Osteoblast (primary cell): ENCODE results near the gene AGO3. TPM values are rescaled to one million over a fixed set of nuclear protein-coding genes. Genes with fewer than 3 reads are reported as not detected.
A peak's percentile ranks its signal among the peaks of the same experiment; 100 is the strongest.

Experiments
- DNase-seq: peaks from one replicate; pipeline ENCODE4 v3.0.0; 2011; ENCODE audit warnings: low spot score, mixed read lengths; ENCODE audit not compliant: insufficient read length; ENCODE audit errors: missing footprints
- H2AFZ ChIP-seq: 2 replicates; pipeline ENCODE4 v1.6.0; 2011; ENCODE audit warnings: mild to moderate bottlenecking, low read length
- H3K27ac ChIP-seq: 2 replicates; pipeline ENCODE4 v1.5.1; 2011; ENCODE audit warnings: mild to moderate bottlenecking, low read depth, low read length, moderate library complexity
- H3K27me3 ChIP-seq: 2 replicates; pipeline ENCODE4 v1.6.0; 2012; ENCODE audit warnings: mild to moderate bottlenecking, control low read depth, inconsistent platforms, low read length, moderate library complexity; ENCODE audit not compliant: insufficient read depth
- H3K36me3 ChIP-seq: 2 replicates; pipeline ENCODE4 v1.5.1; 2011; ENCODE audit warnings: mild to moderate bottlenecking, low read length, control low read depth, moderate library complexity; ENCODE audit not compliant: insufficient read depth
- H3K4me1 ChIP-seq: 2 replicates; pipeline ENCODE4 v1.5.1; 2011; ENCODE audit warnings: mild to moderate bottlenecking, low read length, control low read depth, moderate library complexity; ENCODE audit not compliant: insufficient read depth
- H3K4me2 ChIP-seq: 2 replicates; pipeline ENCODE4 v1.6.0; 2011; ENCODE audit warnings: mild to moderate bottlenecking, low read length; ENCODE audit not compliant: insufficient read depth
- H3K4me3 ChIP-seq: fragments of 200-600 bp; sonication (generic); 3 replicates; pipeline ENCODE4 v1.5.1; 2012; ENCODE audit warnings: mild to moderate bottlenecking, low read length, inconsistent platforms; ENCODE audit not compliant: insufficient read depth
- H3K79me2 ChIP-seq: 2 replicates; pipeline ENCODE4 v1.6.0; 2012; ENCODE audit warnings: mild to moderate bottlenecking, low read length, control low read depth, inconsistent platforms; ENCODE audit not compliant: insufficient read depth
- H3K9me3 ChIP-seq: 2 replicates; pipeline ENCODE4 v1.5.1; 2011; ENCODE audit warnings: low read depth, low read length, control low read depth
- H4K20me1 ChIP-seq: 2 replicates; pipeline ENCODE4 v1.6.0; 2012; ENCODE audit warnings: mild to moderate bottlenecking, low read length, control low read depth; ENCODE audit not compliant: insufficient read depth
- total RNA-seq: library from RNA; depleted of rRNA; stranded (reverse); fragments of >200 nt; gene quantifications from 2 replicates; pipeline ENCODE4 v1.2.3, GENCODE V29; 2012
- TF ChIP-seq, protein P1 (sequence below): IDR thresholded peaks from 2 replicates; pipeline ENCODE4 v1.5.1; 2011; ENCODE audit warnings: mild to moderate bottlenecking, low read depth, low read length, moderate library complexity; ENCODE audit errors: extremely low read depth

The AGO3 gene
- total RNA-seq, 1 donor: 14.8 TPM

- DNase-seq: no peak
- Histone ChIP-seq H3K4me1 (no peaks in the 10 kb centered on the region), H3K79me2 (no peaks in the 10 kb centered on the region), H3K27ac (no peak overlapping the region), H3K4me3 (no peak overlapping the region), H3K4me2 (no peak overlapping the region), H3K36me3 (peaks cover 14% of the 10 kb centered on the region), H4K20me1 (no peaks in the 10 kb centered on the region), H3K27me3 (no peaks in the 10 kb centered on the region), H3K9me3 (no peaks in the 10 kb centered on the region), H2AFZ (no peak overlapping the region)
- TF ChIP-seq, protein P1, sequence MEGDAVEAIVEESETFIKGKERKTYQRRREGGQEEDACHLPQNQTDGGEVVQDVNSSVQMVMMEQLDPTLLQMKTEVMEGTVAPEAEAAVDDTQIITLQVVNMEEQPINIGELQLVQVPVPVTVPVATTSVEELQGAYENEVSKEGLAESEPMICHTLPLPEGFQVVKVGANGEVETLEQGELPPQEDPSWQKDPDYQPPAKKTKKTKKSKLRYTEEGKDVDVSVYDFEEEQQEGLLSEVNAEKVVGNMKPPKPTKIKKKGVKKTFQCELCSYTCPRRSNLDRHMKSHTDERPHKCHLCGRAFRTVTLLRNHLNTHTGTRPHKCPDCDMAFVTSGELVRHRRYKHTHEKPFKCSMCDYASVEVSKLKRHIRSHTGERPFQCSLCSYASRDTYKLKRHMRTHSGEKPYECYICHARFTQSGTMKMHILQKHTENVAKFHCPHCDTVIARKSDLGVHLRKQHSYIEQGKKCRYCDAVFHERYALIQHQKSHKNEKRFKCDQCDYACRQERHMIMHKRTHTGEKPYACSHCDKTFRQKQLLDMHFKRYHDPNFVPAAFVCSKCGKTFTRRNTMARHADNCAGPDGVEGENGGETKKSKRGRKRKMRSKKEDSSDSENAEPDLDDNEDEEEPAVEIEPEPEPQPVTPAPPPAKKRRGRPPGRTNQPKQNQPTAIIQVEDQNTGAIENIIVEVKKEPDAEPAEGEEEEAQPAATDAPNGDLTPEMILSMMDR: no peak
Observed at GRCh38 chr1:35988237-35988636, 57.3 kb downstream of the AGO3 start.

GRCh38 chr1:36006941-36007500, 76.1 kb downstream of the AGO3 start:
- TF ChIP-seq, protein P1: no peak
- H4K20me1 ChIP-seq: no peaks in the 10 kb centered on the region
- H3K79me2 ChIP-seq: no peaks in the 10 kb centered on the region
- peaks cover 12% of the 10 kb centered on the region for H3K36me3 ChIP-seq
- H3K27ac ChIP-seq: no peak overlapping the region
- no peak for DNase-seq
- H3K4me3 ChIP-seq: no peak overlapping the region
- H2AFZ ChIP-seq: no peak overlapping the region
- no peaks in the 10 kb centered on the region for H3K4me1 ChIP-seq
- no peak overlapping the region for H3K4me2 ChIP-seq
- H3K27me3 ChIP-seq: no peaks in the 10 kb centered on the region
- H3K9me3 ChIP-seq: no peaks in the 10 kb centered on the region

GRCh38 chr1:36007741-36008140, 76.8 kb downstream of the AGO3 start:
- Histone ChIP-seq H2AFZ (no peak overlapping the region), H3K9me3 (no peaks in the 10 kb centered on the region), H3K4me3 (no peak overlapping the region), H3K27ac (no peak overlapping the region), H3K4me1 (no peaks in the 10 kb centered on the region), H4K20me1 (no peaks in the 10 kb centered on the region), H3K27me3 (no peaks in the 10 kb centered on the region), H3K36me3 (peaks cover 12% of the 10 kb centered on the region), H3K4me2 (no peak overlapping the region), H3K79me2 (no peaks in the 10 kb centered on the region)
- TF ChIP-seq, protein P1: no peak
- DNase-seq: no peak

DNA sequence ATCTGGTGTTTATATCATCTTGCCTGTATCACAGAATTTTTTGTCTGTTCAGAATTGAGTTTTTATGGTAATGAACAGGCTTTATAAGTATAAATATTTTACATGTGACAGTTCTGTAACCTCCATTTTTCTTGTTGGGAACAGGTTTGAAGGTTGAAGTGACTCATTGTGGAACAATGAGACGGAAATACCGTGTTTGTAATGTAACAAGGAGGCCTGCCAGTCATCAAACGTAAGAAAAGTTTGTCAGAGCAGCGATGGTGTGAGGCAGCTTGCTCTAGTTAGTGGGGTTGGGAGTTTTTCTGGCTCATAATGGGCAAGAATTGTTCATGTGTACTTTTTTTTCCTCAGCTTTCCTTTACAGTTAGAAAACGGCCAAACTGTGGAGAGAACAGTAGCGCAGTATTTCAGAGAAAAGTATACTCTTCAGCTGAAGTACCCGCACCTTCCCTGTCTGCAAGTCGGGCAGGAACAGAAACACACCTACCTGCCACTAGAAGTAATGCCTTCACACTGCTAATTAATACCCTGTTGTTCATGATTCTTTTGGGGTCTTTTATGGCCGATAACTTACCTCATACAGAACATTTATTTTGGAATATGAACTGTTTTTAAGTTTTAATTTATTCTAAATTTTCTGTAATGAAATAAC, 77.8 kb downstream of the AGO3 start:
- no peaks in the 10 kb centered on the region for H3K79me2 ChIP-seq
- DNase-seq: no peak
- no peaks in the 10 kb centered on the region for H4K20me1 ChIP-seq
- H3K36me3 ChIP-seq: peaks cover 16% of the 10 kb centered on the region
- H2AFZ ChIP-seq: no peak overlapping the region
- H3K4me3 ChIP-seq: no peak overlapping the region
- no peaks in the 10 kb centered on the region for H3K9me3 ChIP-seq
- TF ChIP-seq, protein P1: no peak
- H3K4me1 ChIP-seq: no peaks in the 10 kb centered on the region
- H3K4me2 ChIP-seq: no peak overlapping the region
- H3K27me3 ChIP-seq: no peaks in the 10 kb centered on the region
- peak overlapping the region; percentile 26 for H3K27ac ChIP-seq
